ENCODE measurements around the gene SLC9B1. TPM values are rescaled to one million over a fixed set of nuclear protein-coding genes. Genes with fewer than 3 reads are reported as not detected.

SLC9B1 gene
- total and polyA plus RNA-seq, 2 of the 13 experiments (the other 11 are each of a cell fraction or from before 2014, with no cell fraction given) = 0.17 to 0.20 TPM

GRCh38 chr4:103012551-103012950, 7.0 kb downstream of the SLC9B1 start:
- BruUV-seq (replicated peaks) = no TSS peak
- H3K36me3 ChIP-seq (replicated peaks in 1 of 2; ENCODE audit: control insufficient read depth in 1 of 2, insufficient read depth in 2 of 2, low read length in 2 of 2) = no peaks in the 10 kb centered on the region
- peaks cover 13% of the 10 kb centered on the region; the same call in 1 of the 2 replicates for H3K4me1 ChIP-seq (ENCODE audit: insufficient read depth, low read length)
- POLR2A ChIA-PET = interaction anchor here (1.1 kb wide), 1 partner anchor 143 kb away, joined by 3 read pairs; no protein-coding TSS in a partner anchor
- CTCF ChIA-PET (ENCODE audit: low intra/inter-chr PET ratio, low total read pairs) = no interaction called here
- H3K9me3 ChIP-seq (ENCODE audit: low read length) = no peaks in the 10 kb centered on the region
- in situ Hi-C loops (cut with HindIII; ENCODE audit: extremely low pct_ligation_motif_present, low pct_unique_long_range_greater_than_20kb) (loop anchor here (10.0 kb wide), 1 partner anchor 578 kb away; no protein-coding TSS in a partner anchor), intact Hi-C loops (cut with micrococcal nuclease; ENCODE audit: unreplicated experiment) (no loop called here)
- no peak overlapping the region for H2AFZ ChIP-seq (ENCODE audit: low read length)
- H3K4me3 ChIP-seq (replicated peaks in 1 of 3; ENCODE audit: insufficient read depth in 1 of 3, low read depth in 2 of 3, low read length in 3 of 3) = no peak overlapping the region
- H3K27ac ChIP-seq (ENCODE audit: extremely low read length, insufficient read depth, low read length) = no peak overlapping the region
- DNase-seq (ENCODE audit: low spot score) = no peak
- H3K4me2 ChIP-seq (ENCODE audit: low read depth, low read length) = no peak overlapping the region
- no peaks in the 10 kb centered on the region for H3K79me2 ChIP-seq (ENCODE audit: insufficient read depth, low read length)
- H4K20me1 ChIP-seq (ENCODE audit: insufficient read depth, low read length) = no peaks in the 10 kb centered on the region
- FAIRE-seq = no peak
- ATAC-seq = no peak
- H3K27me3 ChIP-seq (ENCODE audit: control insufficient read depth in 1 of 2, insufficient read depth in 2 of 2, low read length in 2 of 2) = no peaks in the 10 kb centered on the region
- no peak overlapping the region for H3K9ac ChIP-seq (ENCODE audit: insufficient read depth, low read depth, low read length)
- TF ChIP-seq ZSCAN9 (CRISPR knock-in tag; IDR thresholded peaks at IDR 0.05; ENCODE audit: borderline replicate concordance) (no peak), ZNF160 (CRISPR knock-in tag; IDR thresholded peaks at IDR 0.05) (no peak), THYN1 (CRISPR knock-in tag; IDR thresholded peaks at IDR 0.05; ENCODE audit: borderline replicate concordance, low read depth) (no peak), NR2F1 (CRISPR knock-in tag; IDR thresholded peaks at IDR 0.05) (no peak), GLI4 (CRISPR knock-in tag; IDR thresholded peaks at IDR 0.05; ENCODE audit: borderline replicate concordance) (no peak), GZF1 (CRISPR knock-in tag; IDR thresholded peaks at IDR 0.05) (no peak), ZNF407 (CRISPR knock-in tag; IDR thresholded peaks at IDR 0.05; ENCODE audit: not compliant biosample characterization) (no peak), RAD51 (IDR thresholded peaks at IDR 0.05; ENCODE audit: borderline replicate concordance) (no peak), XRCC5 (optimal IDR thresholded peaks at IDR 0.05; ENCODE audit: low read length) (no peak), ZNF441 (CRISPR knock-in tag; IDR thresholded peaks at IDR 0.05; ENCODE audit: borderline replicate concordance) (no peak), ZNF570 (CRISPR knock-in tag; IDR thresholded peaks at IDR 0.05; ENCODE audit: borderline replicate concordance) (no peak), SSRP1 (CRISPR knock-in tag; IDR thresholded peaks at IDR 0.05) (no peak), YY1 (IDR thresholded peaks at IDR 0.05; ENCODE audit: insufficient read depth, insufficient replicate concordance, low read depth, low read length) (no peak), CENPX (CRISPR knock-in tag; IDR thresholded peaks at IDR 0.05) (no peak), ISX (CRISPR knock-in tag; conservative IDR thresholded peaks at IDR 0.05) (no peak), TBX2 (CRISPR knock-in tag; IDR thresholded peaks at IDR 0.05; ENCODE audit: borderline replicate concordance) (no peak), ZNF547 (CRISPR knock-in tag; IDR thresholded peaks at IDR 0.05) (no peak)
